PC-3 (cell line): ENCODE results near the gene IRGC.

ENCODE experiments used
- EZH2phosphoT487 ChIP-seq: fragments of 300-600 bp; sonication (generic); IDR thresholded peaks from 2 replicates; pipeline ENCODE4 v1.6.1; 2018; ENCODE audit warnings: mild to moderate bottlenecking, antibody characterized with exemption, low read length, borderline replicate concordance
- TF ChIP-seq, protein P1 (sequence below): fragments of 300-600 bp; sonication (generic); conservative IDR thresholded peaks from 2 replicates; pipeline ENCODE4 v1.5.1; 2017; ENCODE audit warnings: antibody characterized with exemption, low read depth, mild to moderate bottlenecking, low read length

DNA sequence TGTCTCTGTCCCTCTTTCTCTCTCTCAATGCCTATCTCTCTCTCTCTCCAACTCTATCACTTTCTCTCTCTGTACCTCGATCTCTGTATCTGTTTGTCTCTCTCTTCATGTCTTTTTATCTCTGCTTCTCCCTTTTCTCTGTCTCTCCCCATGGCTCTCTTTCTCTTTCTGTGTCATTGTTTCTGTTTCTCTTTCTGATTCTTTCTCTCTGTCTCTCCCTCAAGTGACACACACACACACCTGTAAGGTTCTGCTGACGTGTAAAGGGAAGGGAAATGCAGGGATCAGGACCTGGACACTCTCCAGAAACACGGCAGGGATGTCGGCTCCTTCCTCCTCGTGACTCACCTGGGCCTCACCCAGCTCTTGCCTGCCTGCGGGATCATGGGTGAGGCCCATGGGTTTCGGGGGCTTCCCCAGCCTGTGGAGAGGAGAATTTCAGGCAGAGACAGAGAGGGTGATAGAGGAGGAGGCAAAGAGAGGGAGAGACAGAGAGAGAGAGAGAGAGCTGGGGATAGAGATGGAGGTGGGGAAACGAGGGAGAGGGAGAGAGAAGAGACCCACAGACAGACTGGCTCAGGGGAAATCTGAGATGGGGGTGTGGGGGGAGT lies 40.5 kb upstream of the IRGC start:
- TF ChIP-seq, protein P1, sequence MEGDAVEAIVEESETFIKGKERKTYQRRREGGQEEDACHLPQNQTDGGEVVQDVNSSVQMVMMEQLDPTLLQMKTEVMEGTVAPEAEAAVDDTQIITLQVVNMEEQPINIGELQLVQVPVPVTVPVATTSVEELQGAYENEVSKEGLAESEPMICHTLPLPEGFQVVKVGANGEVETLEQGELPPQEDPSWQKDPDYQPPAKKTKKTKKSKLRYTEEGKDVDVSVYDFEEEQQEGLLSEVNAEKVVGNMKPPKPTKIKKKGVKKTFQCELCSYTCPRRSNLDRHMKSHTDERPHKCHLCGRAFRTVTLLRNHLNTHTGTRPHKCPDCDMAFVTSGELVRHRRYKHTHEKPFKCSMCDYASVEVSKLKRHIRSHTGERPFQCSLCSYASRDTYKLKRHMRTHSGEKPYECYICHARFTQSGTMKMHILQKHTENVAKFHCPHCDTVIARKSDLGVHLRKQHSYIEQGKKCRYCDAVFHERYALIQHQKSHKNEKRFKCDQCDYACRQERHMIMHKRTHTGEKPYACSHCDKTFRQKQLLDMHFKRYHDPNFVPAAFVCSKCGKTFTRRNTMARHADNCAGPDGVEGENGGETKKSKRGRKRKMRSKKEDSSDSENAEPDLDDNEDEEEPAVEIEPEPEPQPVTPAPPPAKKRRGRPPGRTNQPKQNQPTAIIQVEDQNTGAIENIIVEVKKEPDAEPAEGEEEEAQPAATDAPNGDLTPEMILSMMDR: no peak
- no peak for TF ChIP-seq EZH2phosphoT487
